ENCODE results near the gene SPRED2. TPM values are rescaled to one million over a fixed set of nuclear protein-coding genes. Genes with fewer than 3 reads are reported as not detected.

The SPRED2 gene
- total and polyA plus RNA-seq, 8 donors, result 6.4 to 23.3 (median 11.5) TPM

DNA sequence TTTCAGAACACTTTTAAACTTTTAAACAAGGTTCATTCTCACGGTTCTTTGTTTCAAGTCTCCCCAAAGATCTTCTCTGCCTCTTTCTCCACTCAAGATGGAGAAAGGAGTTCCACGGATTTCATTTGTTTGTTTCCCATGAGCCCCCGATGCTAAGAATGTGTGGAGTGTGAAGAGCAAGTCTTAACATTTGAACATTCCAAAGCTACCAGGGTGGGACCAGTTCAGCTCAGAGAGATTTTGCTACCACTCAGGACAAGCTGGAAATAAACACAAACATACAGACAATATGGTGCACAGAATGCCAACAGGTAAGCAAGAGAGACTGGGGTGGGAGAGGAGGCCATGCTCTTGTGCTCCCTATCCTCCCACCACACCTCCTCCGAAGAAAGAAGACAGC, 56.7 kb downstream of the SPRED2 start:
- Histone ChIP-seq H3K36me3 (no peaks in the 10 kb centered on the region), H3K27me3 (no peaks in the 10 kb centered on the region), H3K9me3 (no peaks in the 10 kb centered on the region), H3K4me1 (peaks cover 25 to 71% (median 51%) of the 10 kb centered on the region in 4 donors), H3K4me3 (no peak overlapping the region), H3K27ac (no peak overlapping the region)
- no peak for DNase-seq
- intact Hi-C loops (cut with DNase I; ENCODE audit: low total_unique reads), result no loop called here
- TF ChIP-seq, protein P1, sequence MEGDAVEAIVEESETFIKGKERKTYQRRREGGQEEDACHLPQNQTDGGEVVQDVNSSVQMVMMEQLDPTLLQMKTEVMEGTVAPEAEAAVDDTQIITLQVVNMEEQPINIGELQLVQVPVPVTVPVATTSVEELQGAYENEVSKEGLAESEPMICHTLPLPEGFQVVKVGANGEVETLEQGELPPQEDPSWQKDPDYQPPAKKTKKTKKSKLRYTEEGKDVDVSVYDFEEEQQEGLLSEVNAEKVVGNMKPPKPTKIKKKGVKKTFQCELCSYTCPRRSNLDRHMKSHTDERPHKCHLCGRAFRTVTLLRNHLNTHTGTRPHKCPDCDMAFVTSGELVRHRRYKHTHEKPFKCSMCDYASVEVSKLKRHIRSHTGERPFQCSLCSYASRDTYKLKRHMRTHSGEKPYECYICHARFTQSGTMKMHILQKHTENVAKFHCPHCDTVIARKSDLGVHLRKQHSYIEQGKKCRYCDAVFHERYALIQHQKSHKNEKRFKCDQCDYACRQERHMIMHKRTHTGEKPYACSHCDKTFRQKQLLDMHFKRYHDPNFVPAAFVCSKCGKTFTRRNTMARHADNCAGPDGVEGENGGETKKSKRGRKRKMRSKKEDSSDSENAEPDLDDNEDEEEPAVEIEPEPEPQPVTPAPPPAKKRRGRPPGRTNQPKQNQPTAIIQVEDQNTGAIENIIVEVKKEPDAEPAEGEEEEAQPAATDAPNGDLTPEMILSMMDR (IDR thresholded peaks at IDR 0.05), result no peak
- WGBS, 5 donors, result 86 to 89% (median 86%) methylated on average over 4 of the region's 4 CpGs

DNA sequence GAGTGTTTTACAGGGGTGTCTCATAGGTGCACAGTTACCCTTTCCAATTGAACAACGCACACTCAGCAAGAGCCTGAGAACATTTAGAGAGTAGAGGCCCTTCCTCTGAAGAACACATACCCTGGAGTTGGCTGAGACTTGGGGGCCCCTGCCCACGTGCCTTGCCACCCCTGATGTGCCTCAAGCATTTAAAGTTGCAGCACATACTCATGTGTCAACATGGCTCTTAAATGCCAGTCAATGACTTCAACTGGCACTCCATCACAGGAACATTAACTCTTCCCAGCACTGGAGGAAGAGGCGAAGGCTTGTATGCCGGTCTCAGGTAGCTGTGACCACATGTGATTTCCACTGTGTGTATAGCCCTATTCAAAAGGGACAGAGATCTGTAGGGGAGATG, 57.4 kb downstream of the SPRED2 start:
- intact Hi-C loops (cut with DNase I; ENCODE audit: low total_unique reads), result no loop called here
- Histone ChIP-seq H3K27ac (no peak overlapping the region), H3K9me3 (no peaks in the 10 kb centered on the region), H3K27me3 (no peaks in the 10 kb centered on the region), H3K4me1 (peaks cover 26 to 70% (median 51%) of the 10 kb centered on the region in 4 donors), H3K36me3 (no peaks in the 10 kb centered on the region), H3K4me3 (no peak overlapping the region)
- no peak for TF ChIP-seq EP300 (IDR thresholded peaks at IDR 0.05)
- TF ChIP-seq POLR2AphosphoS5 (IDR thresholded peaks at IDR 0.05), result no peak
- TF ChIP-seq, protein P1 (IDR thresholded peaks at IDR 0.05), result no peak
- no peak for TF ChIP-seq POLR2A (IDR thresholded peaks at IDR 0.05)
- WGBS, 5 donors, result 91 to 97% (median 93%) methylated on average over 4 of the region's 4 CpGs
- no peak for DNase-seq

DNA sequence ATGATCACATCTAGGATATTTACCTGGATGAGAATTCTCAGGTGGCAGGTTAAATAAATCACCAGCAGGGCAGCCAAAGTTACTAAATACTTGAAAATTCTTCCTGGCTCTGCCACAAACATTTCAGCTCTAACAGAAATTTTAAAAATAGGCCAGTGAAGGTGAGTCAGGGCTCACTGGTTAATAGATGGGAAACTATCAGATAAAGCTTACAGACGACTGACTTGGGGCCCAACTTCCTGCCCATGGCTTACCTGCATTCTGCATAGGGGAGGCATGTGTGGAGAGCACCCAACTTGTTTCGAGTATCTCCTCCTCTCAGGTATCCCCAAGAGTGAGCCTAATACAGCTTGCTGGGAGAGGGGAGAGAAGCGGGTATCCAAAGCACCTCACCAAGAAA, 57.8 kb downstream of the SPRED2 start:
- Histone ChIP-seq H3K27me3 (no peaks in the 10 kb centered on the region), H3K27ac (no peak overlapping the region), H3K4me1 (peaks cover 26 to 67% (median 50%) of the 10 kb centered on the region in 4 donors), H3K4me3 (no peak overlapping the region), H3K36me3 (no peaks in the 10 kb centered on the region), H3K9me3 (no peaks in the 10 kb centered on the region)
- 70 to 77% (median 71%) methylated on average over 3 of the region's 3 CpGs for WGBS, 5 donors
- no peak for DNase-seq
- intact Hi-C loops (cut with DNase I; ENCODE audit: low total_unique reads), result no loop called here
- TF ChIP-seq POLR2AphosphoS5 (IDR thresholded peaks at IDR 0.05) (no peak), POLR2A (IDR thresholded peaks at IDR 0.05) (no peak)

DNA sequence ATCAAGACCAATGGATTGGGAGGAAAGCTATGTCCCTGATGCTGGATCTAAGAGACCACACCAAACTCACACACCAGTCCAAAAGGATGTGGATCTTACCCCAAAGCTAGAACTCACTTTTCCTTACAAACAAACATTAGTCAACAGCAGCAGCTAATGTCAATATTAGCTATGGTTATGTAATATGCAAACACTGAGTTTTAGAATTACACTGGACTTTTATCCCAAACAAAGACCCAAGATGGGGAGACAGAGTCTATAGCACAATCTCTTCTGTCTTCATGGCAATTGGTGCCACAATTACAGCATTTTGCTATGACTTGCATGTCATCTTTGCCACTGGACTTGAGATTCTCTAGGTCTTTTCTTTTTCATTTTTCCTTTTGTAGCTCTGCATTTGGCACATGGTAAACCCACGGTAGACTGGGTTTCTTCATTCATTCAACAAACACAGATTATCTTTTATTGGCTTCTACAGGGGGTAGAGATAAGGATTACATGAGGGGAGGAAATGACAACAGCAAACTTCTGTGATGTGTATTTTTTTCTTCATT, 59.0 kb downstream of the SPRED2 start:
- H3K36me3 ChIP-seq, result no peaks in the 10 kb centered on the region
- no peaks in the 10 kb centered on the region for H3K27me3 ChIP-seq
- H3K4me1 ChIP-seq, result peaks cover 26 to 60% (median 49%) of the 10 kb centered on the region in 4 donors
- TF ChIP-seq POLR2AphosphoS5 (IDR thresholded peaks at IDR 0.05) (no peak), POLR2A (IDR thresholded peaks at IDR 0.05) (no peak), EP300 (IDR thresholded peaks at IDR 0.05) (no peak)
- TF ChIP-seq, protein P1 (IDR thresholded peaks at IDR 0.05), result no peak
- intact Hi-C loops (cut with DNase I; ENCODE audit: low total_unique reads), result no loop called here
- no peak overlapping the region for H3K4me3 ChIP-seq
- peak overlapping the region; percentile 0 to 73 (median 59) for H3K27ac ChIP-seq
- no peak for DNase-seq
- no peaks in the 10 kb centered on the region for H3K9me3 ChIP-seq
- 24 to 70% (median 33%) methylated on average over 1 of the region's 1 CpG for WGBS, 5 donors

DNA sequence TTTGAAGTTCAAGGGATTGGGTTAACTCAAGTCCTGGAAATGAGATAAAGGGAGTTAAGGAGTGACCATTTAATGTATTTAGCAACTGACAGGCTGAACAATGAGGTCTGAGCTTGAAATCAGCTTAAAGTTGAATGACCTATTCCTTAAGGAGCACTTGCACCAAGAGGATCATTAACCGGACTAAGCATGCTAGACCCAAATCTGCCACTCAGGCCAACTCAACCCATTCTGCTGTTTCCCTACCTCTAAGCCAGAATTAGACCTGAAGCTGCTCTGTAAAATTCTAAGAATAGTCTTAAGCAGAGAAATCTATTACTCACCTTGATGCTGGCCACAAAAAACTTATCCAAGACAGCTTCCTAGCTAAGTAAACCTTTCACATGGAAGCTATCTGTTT, 59.8 kb downstream of the SPRED2 start:
- intact Hi-C loops (cut with DNase I; ENCODE audit: low total_unique reads), result no loop called here
- peak overlapping the region; percentile 0 to 73 (median 59) for H3K27ac ChIP-seq
- 42 to 65% (median 50%) methylated on average over 1 of the region's 1 CpG for WGBS, 5 donors

More for the DNA sequence above, 59.8 kb downstream of the SPRED2 start:
- H3K4me3 ChIP-seq, result no peak overlapping the region
- H3K4me1 ChIP-seq, result peaks cover 21 to 60% (median 45%) of the 10 kb centered on the region in 4 donors
- TF ChIP-seq EP300 (IDR thresholded peaks at IDR 0.05) (no peak), POLR2AphosphoS5 (IDR thresholded peaks at IDR 0.05) (no peak), POLR2A (IDR thresholded peaks at IDR 0.05) (no peak)
- TF ChIP-seq, protein P1 (IDR thresholded peaks at IDR 0.05), result no peak
- DNase-seq, result no peak
- H3K36me3 ChIP-seq, result no peaks in the 10 kb centered on the region
- no peaks in the 10 kb centered on the region for H3K27me3 ChIP-seq
- H3K9me3 ChIP-seq, result no peaks in the 10 kb centered on the region

Data from stomach (tissue), 9 donors.